Fibroblast of lung (primary cell): Measurements from ENCODE around the gene CPNE2.

ENCODE experiments used
- EZH2 ChIP-seq: IDR thresholded peaks from 2 replicates; pipeline ENCODE4 v1.5.1; 2012; ENCODE audit warnings: low read length, control low read depth, mild to moderate bottlenecking; ENCODE audit errors: missing control alignments
- TF ChIP-seq, protein P1 (sequence below), 2 donors: IDR thresholded peaks in 1 of 2; conservative IDR thresholded peaks in 1 of 2; 1 replicate in 1 of 2; 2 replicates in 1 of 2; pipeline ENCODE4 v1.5.1; 2011 to 2012; ENCODE audit warnings: low read length in 2 of 2, control low read depth in 1 of 2, inconsistent platforms in 1 of 2, low read depth in 1 of 2, mild to moderate bottlenecking in 1 of 2

DNA sequence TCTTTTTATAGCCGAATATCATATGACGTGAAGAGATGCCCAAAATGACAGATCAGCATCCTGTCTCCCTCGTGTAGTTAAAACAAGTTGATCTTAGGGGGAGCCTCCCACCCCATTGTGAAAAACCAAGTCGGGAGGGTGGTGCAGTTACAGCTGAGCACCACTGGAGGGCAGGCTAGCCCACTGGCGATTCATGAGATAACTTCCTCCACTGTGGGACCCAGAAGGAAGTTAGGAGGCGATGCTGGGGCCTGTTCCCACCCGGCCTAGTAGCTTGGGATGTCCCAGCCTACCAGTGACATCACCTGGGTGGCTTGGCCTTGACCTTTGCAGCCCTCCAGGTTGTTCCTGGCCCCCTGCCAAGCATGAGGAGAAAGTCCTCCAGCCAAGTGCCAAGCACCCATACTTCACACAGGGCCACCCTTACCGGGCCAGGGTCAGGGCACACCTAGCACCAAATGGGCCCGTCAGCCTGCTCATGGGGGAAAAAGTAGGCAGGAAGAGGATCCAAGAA lies 8.1 kb upstream of the CPNE2 start:
- TF ChIP-seq, protein P1, sequence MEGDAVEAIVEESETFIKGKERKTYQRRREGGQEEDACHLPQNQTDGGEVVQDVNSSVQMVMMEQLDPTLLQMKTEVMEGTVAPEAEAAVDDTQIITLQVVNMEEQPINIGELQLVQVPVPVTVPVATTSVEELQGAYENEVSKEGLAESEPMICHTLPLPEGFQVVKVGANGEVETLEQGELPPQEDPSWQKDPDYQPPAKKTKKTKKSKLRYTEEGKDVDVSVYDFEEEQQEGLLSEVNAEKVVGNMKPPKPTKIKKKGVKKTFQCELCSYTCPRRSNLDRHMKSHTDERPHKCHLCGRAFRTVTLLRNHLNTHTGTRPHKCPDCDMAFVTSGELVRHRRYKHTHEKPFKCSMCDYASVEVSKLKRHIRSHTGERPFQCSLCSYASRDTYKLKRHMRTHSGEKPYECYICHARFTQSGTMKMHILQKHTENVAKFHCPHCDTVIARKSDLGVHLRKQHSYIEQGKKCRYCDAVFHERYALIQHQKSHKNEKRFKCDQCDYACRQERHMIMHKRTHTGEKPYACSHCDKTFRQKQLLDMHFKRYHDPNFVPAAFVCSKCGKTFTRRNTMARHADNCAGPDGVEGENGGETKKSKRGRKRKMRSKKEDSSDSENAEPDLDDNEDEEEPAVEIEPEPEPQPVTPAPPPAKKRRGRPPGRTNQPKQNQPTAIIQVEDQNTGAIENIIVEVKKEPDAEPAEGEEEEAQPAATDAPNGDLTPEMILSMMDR (conservative IDR thresholded peaks at IDR 0.05 in 1 of 2, IDR thresholded peaks at IDR 0.05 in 1 of 2; ENCODE audit: low read depth in 1 of 2, low read length in 2 of 2): peak; percentile 99
- TF ChIP-seq EZH2: no peak
